GM12865 (cell line): ENCODE measurements around the gene SOX11.

Experiments
- DNase-seq: peaks from one replicate; pipeline ENCODE4 v3.0.0; 2010; ENCODE audit warnings: low read depth
- H3K4me3 ChIP-seq: 2 replicates; pipeline ENCODE4 v1.5.1; 2011; ENCODE audit warnings: mild to moderate bottlenecking, low read depth, low read length, control low read depth
- TF ChIP-seq, protein P1 (sequence below): IDR thresholded peaks from 2 replicates; pipeline ENCODE4 v1.5.1; 2011; ENCODE audit warnings: low read length, control low read depth, low read depth, inconsistent platforms; ENCODE audit not compliant: insufficient read depth; ENCODE audit errors: missing control alignments

Gene SOX11

DNA sequence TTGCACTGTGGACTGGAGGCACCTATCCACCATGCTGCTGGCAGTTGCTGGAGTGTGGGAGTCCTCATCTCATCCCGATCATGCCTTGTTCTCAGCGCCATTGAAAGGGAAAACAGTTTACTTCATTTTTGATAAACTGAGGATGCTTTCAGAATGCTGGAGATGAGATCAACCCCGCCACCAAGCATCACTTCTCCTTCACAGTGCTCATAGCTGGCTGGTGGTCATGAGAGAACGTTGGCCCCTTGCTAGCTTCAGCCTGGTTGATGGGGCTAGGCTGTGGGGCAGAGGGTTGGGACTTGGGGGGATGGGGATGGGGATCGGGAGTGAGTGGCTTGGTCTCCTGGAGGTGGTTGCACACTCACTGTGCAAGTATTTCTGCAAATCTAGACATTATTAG is 30.1 kb downstream of the SOX11 start:
- TF ChIP-seq, protein P1, sequence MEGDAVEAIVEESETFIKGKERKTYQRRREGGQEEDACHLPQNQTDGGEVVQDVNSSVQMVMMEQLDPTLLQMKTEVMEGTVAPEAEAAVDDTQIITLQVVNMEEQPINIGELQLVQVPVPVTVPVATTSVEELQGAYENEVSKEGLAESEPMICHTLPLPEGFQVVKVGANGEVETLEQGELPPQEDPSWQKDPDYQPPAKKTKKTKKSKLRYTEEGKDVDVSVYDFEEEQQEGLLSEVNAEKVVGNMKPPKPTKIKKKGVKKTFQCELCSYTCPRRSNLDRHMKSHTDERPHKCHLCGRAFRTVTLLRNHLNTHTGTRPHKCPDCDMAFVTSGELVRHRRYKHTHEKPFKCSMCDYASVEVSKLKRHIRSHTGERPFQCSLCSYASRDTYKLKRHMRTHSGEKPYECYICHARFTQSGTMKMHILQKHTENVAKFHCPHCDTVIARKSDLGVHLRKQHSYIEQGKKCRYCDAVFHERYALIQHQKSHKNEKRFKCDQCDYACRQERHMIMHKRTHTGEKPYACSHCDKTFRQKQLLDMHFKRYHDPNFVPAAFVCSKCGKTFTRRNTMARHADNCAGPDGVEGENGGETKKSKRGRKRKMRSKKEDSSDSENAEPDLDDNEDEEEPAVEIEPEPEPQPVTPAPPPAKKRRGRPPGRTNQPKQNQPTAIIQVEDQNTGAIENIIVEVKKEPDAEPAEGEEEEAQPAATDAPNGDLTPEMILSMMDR, result no peak
- no peak for DNase-seq
- H3K4me3 ChIP-seq, result no peak overlapping the region

DNA sequence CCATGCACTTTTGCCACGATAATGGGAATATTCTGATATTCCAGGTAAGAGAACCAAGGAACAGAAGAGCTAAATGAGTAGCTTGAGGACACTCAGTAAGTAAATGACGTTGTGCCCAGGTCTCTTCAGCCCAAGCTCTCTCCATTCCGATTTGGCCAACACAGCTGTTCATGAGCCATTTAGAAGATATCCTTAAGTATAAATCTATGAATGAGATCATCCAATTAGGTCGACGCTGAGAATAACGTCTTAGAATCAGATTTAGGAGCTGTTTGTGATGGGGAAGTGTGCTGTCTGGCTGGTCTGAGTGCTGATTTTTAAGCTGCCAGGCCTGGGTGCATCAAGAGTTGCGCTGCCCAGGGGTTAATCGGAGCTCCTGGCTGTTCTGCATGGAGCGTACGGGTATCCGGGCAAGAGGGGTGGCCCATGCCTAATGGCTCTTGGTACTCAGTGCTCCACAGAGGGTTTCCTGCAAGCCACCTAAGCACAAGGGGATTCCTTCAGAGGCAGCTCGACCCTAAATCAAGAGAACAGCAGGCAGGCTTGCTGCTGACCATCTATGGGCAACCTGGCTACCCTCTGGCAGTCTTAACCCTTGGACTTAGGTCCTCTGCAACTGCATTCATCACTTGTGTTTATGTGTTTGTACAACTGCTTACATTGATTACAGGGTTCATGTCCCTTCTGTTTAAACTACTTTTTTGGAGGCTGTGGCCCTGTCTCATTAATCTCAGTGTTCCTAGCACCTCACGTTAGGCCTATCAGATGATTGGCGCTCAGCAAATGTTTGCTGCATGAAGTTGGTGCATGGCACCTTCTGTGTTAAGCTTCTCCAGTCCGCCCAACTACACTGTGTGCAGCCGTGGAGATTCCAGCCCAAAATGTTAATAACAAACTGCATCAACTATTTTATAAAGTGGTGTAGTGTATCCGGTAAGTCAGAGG is 31.9 kb downstream of the SOX11 start:
- no peak for DNase-seq
- TF ChIP-seq, protein P1, result no peak
- no peak overlapping the region for H3K4me3 ChIP-seq

DNA sequence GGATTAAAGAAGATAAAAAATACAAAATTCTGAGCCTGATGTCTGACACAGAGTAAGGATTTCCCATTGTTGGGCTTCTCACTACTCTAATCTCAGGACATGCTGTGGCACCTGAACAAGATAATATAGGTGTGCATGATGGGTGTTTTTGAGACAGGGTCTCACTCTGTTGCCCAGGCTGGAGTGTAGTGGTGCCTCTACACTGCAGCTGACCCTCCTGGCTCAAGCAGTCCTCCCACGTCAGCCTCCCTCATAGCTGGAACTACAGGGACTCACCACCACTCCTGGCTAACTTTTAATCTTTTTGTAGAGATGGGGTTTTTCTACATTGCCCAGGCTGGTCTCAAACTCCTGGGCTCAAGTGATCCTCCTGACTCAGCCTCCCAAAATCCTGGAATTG is 32.9 kb downstream of the SOX11 start:
- no peak for DNase-seq
- no peak overlapping the region for H3K4me3 ChIP-seq
- TF ChIP-seq, protein P1, result no peak

DNA sequence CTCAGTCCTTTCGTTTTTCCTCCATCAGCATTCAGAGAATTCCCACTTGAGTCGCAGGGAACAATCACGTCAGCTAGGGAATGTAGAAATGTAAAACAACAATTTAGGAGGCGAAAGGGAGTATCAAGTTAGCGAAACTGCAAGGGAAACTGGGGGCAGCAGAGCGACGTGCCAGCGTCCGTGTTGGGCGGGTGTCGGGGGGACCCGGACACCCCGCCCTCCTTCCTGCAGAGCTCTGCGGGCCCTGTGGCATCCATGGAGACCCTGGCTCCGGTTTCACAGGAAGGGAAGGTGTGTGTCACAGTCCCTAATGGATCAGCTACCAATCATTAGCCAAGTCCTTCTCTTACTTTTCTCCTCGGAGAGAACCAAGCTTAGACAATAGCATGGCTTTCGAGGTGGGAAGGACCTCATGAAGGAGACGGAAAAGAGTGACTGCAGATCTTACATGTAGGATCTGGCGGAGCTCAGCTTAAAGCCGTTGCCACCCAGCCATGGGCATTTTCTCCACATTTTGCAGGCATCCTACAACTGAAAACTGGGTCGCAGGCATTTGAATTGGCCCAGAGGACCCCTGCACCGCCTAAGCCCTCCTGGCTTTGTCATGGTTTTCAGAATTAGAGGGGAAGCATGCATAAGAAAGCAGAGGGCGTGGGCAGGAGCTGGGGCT is 33.7 kb downstream of the SOX11 start:
- no peak for DNase-seq
- no peak overlapping the region; the same call in 1 of the 2 replicates for H3K4me3 ChIP-seq
- TF ChIP-seq, protein P1, result no peak

DNA sequence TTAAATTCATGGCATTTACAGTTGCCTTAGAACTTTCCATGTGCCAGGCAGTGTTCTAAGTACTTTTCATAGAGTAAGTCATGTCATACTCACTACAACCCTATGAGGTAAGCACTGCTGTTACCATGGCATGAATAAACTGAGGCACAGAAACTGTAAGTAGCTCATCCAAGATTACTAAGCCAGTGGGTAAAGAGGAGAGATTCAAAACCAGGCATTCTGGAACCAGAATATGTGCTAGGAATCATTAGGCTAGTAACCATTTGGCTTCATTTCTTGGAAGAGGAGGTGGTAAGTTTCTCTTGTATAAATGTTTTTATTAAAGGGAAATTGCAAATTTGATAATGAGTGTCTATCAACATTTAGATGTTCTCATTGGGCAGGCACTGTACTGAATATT is 35.1 kb downstream of the SOX11 start:
- no peak overlapping the region for H3K4me3 ChIP-seq
- TF ChIP-seq, protein P1, result no peak
- no peak for DNase-seq

DNA sequence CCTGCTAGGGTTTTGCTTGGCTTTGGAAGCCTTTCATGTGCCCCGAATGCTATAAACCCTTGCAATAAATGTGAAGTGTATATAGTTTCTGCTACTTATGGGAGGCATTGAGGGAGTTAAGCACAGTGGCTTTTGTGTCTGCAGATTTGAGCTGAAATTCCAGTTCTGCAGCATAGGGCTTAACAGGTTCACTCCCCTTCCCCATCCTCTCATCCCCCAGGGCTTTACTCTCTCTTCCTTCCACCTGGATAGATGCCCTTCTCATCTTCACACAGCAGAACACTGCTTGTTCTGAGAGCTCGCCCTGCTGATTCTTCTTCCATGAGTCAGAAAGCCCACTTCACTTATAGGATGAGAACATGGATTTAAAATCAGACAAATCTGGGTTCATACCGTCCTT is 37.2 kb downstream of the SOX11 start:
- TF ChIP-seq, protein P1, result no peak
- DNase-seq, result no peak

DNA sequence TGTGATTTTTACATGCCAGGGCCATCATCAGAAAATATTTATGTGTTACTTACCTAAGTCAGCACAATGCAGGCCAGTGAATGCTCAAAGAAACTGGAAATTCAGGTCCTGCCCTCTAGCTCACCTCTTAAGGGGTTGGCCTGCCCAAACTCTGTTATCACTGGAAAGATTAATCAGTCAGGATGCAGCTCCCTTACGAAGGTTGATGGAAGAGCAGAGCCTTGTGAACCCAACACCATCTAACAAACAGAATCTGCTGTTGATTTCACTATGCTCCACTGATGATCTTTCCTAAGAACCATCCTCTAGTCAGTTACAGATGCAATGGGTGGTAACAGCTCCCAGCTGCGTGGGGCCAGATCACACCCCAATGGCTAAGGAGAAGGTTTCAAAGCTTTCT is 38.2 kb downstream of the SOX11 start:
- H3K4me3 ChIP-seq, result no peak overlapping the region
- TF ChIP-seq, protein P1, result no peak
- DNase-seq, result no peak

More for the DNA sequence above, 37.2 kb downstream of the SOX11 start:
- no peak overlapping the region for H3K4me3 ChIP-seq
